Measurements from ENCODE around the gene MAN2A2. TPM values are rescaled to one million over a fixed set of nuclear protein-coding genes. Genes with fewer than 3 reads are reported as not detected.

MAN2A2 gene
- total RNA-seq, 1 donor from 2014 or later = 60.2 TPM

- no peak for DNase-seq (ENCODE audit: extremely low spot score, unreplicated experiment)
- Mint-ChIP-seq H3K27ac (no peak overlapping the region), H3K4me3 (no peak overlapping the region), H3K36me3 (peaks cover 12% of the 10 kb centered on the region), H3K4me1 (ENCODE audit: unreplicated experiment) (no peaks in the 10 kb centered on the region), H3K27me3 (no peaks in the 10 kb centered on the region), H3K9me3 (no peaks in the 10 kb centered on the region)
- TF ChIP-seq CTCF (conservative IDR thresholded peaks at IDR 0.05) = no peak
Measured at GRCh38 chr15:90915808-90916440, 12.8 kb downstream of the MAN2A2 start.

- Mint-ChIP-seq H3K9me3 (no peaks in the 10 kb centered on the region), H3K4me1 (ENCODE audit: unreplicated experiment) (no peaks in the 10 kb centered on the region), H3K4me3 (no peak overlapping the region), H3K27me3 (no peaks in the 10 kb centered on the region), H3K27ac (no peak overlapping the region), H3K36me3 (peaks cover 12% of the 10 kb centered on the region)
- DNase-seq (ENCODE audit: extremely low spot score, unreplicated experiment) = no peak
- no peak for TF ChIP-seq CTCF (conservative IDR thresholded peaks at IDR 0.05)
Measured at GRCh38 chr15:90916461-90916860, 13.4 kb downstream of the MAN2A2 start.

- peaks cover 12% of the 10 kb centered on the region for H3K36me3 Mint-ChIP-seq
- H3K9me3 Mint-ChIP-seq = no peaks in the 10 kb centered on the region
- no peaks in the 10 kb centered on the region for H3K27me3 Mint-ChIP-seq
- no peak for TF ChIP-seq CTCF (conservative IDR thresholded peaks at IDR 0.05)
- no peak overlapping the region for H3K27ac Mint-ChIP-seq
- H3K4me1 Mint-ChIP-seq (ENCODE audit: unreplicated experiment) = no peaks in the 10 kb centered on the region
- H3K4me3 Mint-ChIP-seq = no peak overlapping the region
- DNase-seq (ENCODE audit: extremely low spot score, unreplicated experiment) = no peak
Measured at GRCh38 chr15:90917569-90917968, 14.5 kb downstream of the MAN2A2 start.

GRCh38 chr15:90918034-90918788 lies 15.1 kb downstream of the MAN2A2 start:
- H3K27ac Mint-ChIP-seq = no peak overlapping the region

GRCh38 chr15:90918835-90919234 lies 15.7 kb downstream of the MAN2A2 start:
- no peaks in the 10 kb centered on the region for H3K4me1 Mint-ChIP-seq (ENCODE audit: unreplicated experiment)
- H3K36me3 Mint-ChIP-seq = peaks cover 12% of the 10 kb centered on the region
- no peaks in the 10 kb centered on the region for H3K27me3 Mint-ChIP-seq
- TF ChIP-seq CTCF (conservative IDR thresholded peaks at IDR 0.05) = no peak
- no peak overlapping the region for H3K4me3 Mint-ChIP-seq
- no peaks in the 10 kb centered on the region for H3K9me3 Mint-ChIP-seq
- no peak overlapping the region for H3K27ac Mint-ChIP-seq
- DNase-seq (ENCODE audit: extremely low spot score, unreplicated experiment) = no peak

More at GRCh38 chr15:90918034-90918788, 15.1 kb downstream of the MAN2A2 start:
- Mint-ChIP-seq H3K27me3 (no peaks in the 10 kb centered on the region), H3K36me3 (peaks cover 12% of the 10 kb centered on the region), H3K4me3 (no peak overlapping the region), H3K4me1 (ENCODE audit: unreplicated experiment) (no peaks in the 10 kb centered on the region), H3K9me3 (no peaks in the 10 kb centered on the region)
- no peak for TF ChIP-seq CTCF (conservative IDR thresholded peaks at IDR 0.05)
- no peak for DNase-seq (ENCODE audit: extremely low spot score, unreplicated experiment)

Measured in type B pancreatic cell (in vitro differentiated cells).